BE2C (cell line): ENCODE data around the gene TMC3.
A peak's percentile ranks its signal among the peaks of the same experiment; 100 is the strongest.

ENCODE experiments used
- DNase-seq: peaks from one replicate; pipeline ENCODE4 v3.0.0-alpha.2; 2020
- H3K27me3 ChIP-seq: fragments of 250-450 bp; sonication (Bioruptor Pico); 2 replicates; pipeline ENCODE4 v1.5.1; 2020; ENCODE audit warnings: mild to moderate bottlenecking
- H3K36me3 ChIP-seq: fragments of 250-450 bp; sonication (Bioruptor Pico); 2 replicates; pipeline ENCODE4 v1.5.1; 2020; ENCODE audit warnings: mild to moderate bottlenecking
- H3K4me1 ChIP-seq: fragments of 250-450 bp; sonication (Bioruptor Pico); 2 replicates; pipeline ENCODE4 v1.5.1; 2020
- H3K4me3 ChIP-seq: 2 replicates; pipeline ENCODE4 v1.5.1; 2011; ENCODE audit warnings: low read depth, low read length
- H3K9me3 ChIP-seq: fragments of 250-450 bp; sonication (Bioruptor Pico); 2 replicates; pipeline ENCODE4 v1.5.1; 2020
- TF ChIP-seq, protein P1 (sequence below): IDR thresholded peaks from 2 replicates; pipeline ENCODE4 v1.5.1; 2012; ENCODE audit warnings: mild to moderate bottlenecking, low read depth, low read length

The TMC3 gene

DNA sequence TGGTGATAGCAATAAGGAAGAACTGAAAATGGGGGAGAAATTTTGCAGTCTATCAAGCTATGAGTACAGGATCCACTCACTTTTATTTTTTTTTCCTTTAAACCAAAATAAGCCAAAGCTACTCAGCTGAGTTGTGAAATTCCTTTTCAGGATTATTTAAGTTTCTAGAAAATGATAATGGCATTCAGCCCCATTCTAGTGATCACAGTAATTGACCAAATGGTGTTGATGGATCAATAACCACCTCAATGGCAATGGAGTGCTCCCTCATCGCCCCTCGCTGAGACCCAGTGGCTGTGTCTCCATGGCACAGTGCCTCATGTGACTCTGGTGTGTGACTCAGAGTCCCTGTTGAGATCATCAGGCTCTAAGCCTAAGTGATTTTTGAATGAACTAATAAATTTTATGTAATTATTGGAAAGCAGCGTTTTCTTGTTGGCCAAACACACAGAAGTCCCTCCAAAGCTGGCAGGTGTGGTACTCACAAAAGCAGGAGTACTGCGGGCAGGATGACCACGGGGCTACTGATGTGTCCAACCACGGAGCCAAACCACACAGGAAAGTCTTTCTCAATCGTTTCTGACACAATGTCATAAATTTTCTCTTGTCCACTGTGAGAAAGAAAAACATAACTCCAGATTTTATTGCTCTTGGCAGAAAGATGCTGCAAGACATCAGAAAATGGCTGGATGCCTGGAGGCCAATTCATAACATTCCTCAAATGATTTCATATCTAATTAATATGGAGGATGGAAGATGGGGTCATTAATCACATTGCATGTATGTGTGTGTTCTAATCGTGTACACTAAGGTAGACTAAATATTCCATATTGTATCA, 35.6 kb downstream of the TMC3 start:
- TF ChIP-seq, protein P1, sequence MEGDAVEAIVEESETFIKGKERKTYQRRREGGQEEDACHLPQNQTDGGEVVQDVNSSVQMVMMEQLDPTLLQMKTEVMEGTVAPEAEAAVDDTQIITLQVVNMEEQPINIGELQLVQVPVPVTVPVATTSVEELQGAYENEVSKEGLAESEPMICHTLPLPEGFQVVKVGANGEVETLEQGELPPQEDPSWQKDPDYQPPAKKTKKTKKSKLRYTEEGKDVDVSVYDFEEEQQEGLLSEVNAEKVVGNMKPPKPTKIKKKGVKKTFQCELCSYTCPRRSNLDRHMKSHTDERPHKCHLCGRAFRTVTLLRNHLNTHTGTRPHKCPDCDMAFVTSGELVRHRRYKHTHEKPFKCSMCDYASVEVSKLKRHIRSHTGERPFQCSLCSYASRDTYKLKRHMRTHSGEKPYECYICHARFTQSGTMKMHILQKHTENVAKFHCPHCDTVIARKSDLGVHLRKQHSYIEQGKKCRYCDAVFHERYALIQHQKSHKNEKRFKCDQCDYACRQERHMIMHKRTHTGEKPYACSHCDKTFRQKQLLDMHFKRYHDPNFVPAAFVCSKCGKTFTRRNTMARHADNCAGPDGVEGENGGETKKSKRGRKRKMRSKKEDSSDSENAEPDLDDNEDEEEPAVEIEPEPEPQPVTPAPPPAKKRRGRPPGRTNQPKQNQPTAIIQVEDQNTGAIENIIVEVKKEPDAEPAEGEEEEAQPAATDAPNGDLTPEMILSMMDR, result no peak
- H3K4me1 ChIP-seq, result no peaks in the 10 kb centered on the region; the same call in 1 of the 2 replicates
- no peaks in the 10 kb centered on the region for H3K9me3 ChIP-seq
- 0 out of 2 replicates have a peak, but pooled peaks cover 3% of the 10 kb centered on the region for H3K27me3 ChIP-seq
- DNase-seq, result no peak
- no peaks in the 10 kb centered on the region for H3K36me3 ChIP-seq
- H3K4me3 ChIP-seq, result no peak overlapping the region

DNA sequence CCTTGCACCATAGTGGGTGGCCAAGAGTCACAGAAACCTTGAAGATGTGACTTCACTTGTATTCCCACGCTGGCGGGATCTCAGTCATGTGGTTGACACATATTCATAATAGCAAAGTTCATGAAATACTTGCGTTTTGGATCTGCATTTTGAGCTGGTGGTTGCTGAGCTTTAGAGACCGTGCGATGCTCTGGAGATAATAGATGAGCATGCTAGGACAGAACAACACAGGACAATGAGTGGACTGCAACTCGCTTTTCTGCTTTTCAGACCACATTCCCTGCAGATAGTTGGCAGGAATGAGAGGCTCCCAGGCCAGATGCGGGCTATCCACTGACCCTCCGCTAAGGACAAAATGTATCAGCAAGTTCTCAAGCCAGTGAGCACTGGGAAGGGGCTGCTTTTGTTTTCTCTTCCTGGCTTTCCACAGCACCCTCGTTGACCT, 36.3 kb downstream of the TMC3 start:
- H3K36me3 ChIP-seq, result no peaks in the 10 kb centered on the region
- H3K4me3 ChIP-seq, result no peak overlapping the region
- H3K4me1 ChIP-seq, result no peaks in the 10 kb centered on the region; the same call in 1 of the 2 replicates
- DNase-seq, result no peak
- TF ChIP-seq, protein P1, result no peak
- no peaks in the 10 kb centered on the region for H3K9me3 ChIP-seq
- H3K27me3 ChIP-seq, result 0 out of 2 replicates have a peak, but pooled peaks cover 3% of the 10 kb centered on the region

DNA sequence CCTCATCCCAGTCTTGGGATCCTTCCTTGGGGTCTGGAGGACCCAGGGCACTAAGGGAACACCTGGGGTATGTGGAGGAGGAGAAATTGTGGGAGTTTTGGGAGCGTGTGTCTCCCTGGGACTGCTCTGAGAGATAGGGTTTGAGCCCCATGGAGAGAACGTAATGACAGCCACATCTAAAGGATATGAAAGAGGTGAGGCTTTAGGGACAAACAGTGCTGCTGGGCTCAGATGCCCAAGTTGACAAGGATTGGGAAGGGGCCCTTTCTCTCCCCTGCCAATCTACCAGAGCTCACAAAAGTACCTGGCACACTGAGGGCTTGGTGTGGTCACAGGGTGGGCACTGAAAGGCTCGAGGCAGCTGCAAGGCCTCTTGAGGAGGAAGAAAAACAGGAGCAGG, 36.8 kb downstream of the TMC3 start:
- Histone ChIP-seq H3K4me3 (no peak overlapping the region), H3K9me3 (no peaks in the 10 kb centered on the region), H3K27me3 (0 out of 2 replicates have a peak, but pooled peaks cover 3% of the 10 kb centered on the region), H3K36me3 (no peaks in the 10 kb centered on the region), H3K4me1 (no peaks in the 10 kb centered on the region; the same call in 1 of the 2 replicates)
- TF ChIP-seq, protein P1, result no peak
- DNase-seq, result no peak

DNA sequence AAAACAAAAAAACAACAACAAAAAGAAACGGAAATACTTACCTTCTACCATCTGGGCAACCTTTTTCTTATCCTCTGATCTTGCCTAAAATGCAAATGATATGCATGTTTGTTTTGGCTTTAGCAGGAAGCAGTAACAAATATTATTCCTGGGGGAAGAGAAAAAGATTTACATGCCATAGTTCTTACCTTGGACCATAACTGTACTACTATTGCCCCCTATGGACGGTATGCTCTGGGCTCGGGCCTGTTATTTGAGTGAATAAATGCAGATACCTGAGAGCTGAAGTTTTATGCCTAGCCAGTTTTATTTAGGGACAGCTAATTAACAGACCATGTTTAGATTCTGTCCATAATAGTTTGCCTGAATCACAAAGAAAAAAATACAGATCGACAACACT, 37.4 kb downstream of the TMC3 start:
- TF ChIP-seq, protein P1, result peak; percentile 39
- no peaks in the 10 kb centered on the region for H3K36me3 ChIP-seq
- H3K4me1 ChIP-seq, result no peaks in the 10 kb centered on the region; the same call in 1 of the 2 replicates
- no peak overlapping the region for H3K4me3 ChIP-seq
- DNase-seq, result no peak
- no peaks in the 10 kb centered on the region for H3K27me3 ChIP-seq
- H3K9me3 ChIP-seq, result no peaks in the 10 kb centered on the region

DNA sequence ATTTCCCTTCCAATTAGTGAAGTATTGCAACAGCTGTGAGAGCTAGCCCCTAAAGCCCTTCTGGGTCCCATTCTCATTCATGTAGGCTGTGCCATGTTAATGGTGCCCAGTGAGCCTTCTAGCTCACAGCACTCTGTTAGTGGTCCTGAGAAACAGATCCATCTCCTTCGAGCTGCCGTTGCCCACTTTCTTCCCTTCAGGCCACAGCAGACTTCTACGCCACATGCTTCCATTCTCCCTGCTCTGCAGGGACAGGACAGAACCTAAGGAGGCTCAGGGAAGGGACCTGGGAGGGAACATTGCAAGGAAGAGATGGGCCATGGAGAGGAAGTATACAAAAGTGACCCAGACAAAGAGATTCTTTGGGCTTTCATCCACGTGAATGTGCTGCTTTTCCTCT, 38.4 kb downstream of the TMC3 start:
- Histone ChIP-seq H3K4me3 (no peak overlapping the region), H3K36me3 (no peaks in the 10 kb centered on the region), H3K4me1 (no peaks in the 10 kb centered on the region; the same call in 1 of the 2 replicates), H3K27me3 (no peaks in the 10 kb centered on the region), H3K9me3 (no peaks in the 10 kb centered on the region)
- DNase-seq, result no peak
- TF ChIP-seq, protein P1, result no peak

DNA sequence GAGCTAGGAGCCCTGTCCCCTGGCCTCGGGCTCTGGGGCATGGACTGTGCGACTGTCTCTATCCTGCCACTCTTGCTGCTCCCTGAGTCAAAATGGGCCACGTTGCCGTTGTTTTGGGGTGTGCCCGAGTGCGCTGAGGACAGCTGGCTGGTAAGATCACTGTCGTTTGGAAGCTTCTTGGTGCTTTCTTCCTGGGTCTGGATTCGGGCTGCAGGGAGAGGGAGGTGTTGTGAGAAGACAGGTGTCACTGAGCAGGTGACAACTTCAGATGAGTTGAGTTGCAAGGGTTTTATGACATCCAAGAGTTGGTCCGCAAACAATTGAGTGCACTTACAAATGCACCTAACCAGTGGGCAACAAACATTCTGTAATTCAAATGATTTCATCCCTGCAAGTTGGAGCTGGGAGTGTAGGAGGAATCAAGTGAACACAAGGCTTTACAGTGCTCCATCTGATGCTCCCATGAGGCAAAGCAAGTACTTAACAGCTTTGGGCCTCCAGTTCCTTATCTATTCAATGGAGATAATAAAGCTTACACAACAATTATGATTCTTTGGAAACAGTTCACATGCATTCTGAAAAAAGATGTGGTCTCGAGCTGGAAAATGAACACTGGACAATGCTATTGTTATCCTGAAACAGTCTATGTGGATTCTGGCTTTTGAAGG, 39.1 kb downstream of the TMC3 start:
- H3K27me3 ChIP-seq, result no peaks in the 10 kb centered on the region
- DNase-seq, result no peak
- no peaks in the 10 kb centered on the region for H3K36me3 ChIP-seq
- no peaks in the 10 kb centered on the region for H3K9me3 ChIP-seq
- H3K4me1 ChIP-seq, result no peaks in the 10 kb centered on the region; the same call in 1 of the 2 replicates
- TF ChIP-seq, protein P1, result no peak
- no peak overlapping the region for H3K4me3 ChIP-seq
